Fibroblast of mammary gland (primary cell): ENCODE results near the gene MRS2.
"Not testable (repeated sequence)": the region's sequence is repeated elsewhere in the genome, so short reads cannot be mapped to it uniquely, and the experiment has no call there.

Experiments used
- DNase-seq: peaks from one replicate; pipeline ENCODE4 v3.0.0-alpha.2; 2010; ENCODE audit warnings: low read depth
- H3K4me3 ChIP-seq: 2 replicates; pipeline ENCODE4 v1.5.1; 2011; ENCODE audit warnings: low read depth, mild to moderate bottlenecking, low read length, moderate library complexity; ENCODE audit not compliant: control insufficient read depth
- CTCF ChIP-seq: conservative IDR thresholded peaks from 2 replicates; pipeline ENCODE4 v1.5.1; 2011; ENCODE audit warnings: low read depth, low read length, inconsistent platforms; ENCODE audit not compliant: control insufficient read depth, insufficient read depth

The MRS2 gene

GRCh38 chr6:24358219-24358821, 44.4 kb upstream of the MRS2 start:
- H3K4me3 ChIP-seq = no peak overlapping the region
- no peak for TF ChIP-seq CTCF
- no peak for DNase-seq

GRCh38 chr6:24359640-24360454, 42.9 kb upstream of the MRS2 start:
- DNase-seq = peak; percentile 54
- peak; percentile 82 for TF ChIP-seq CTCF
- peak overlapping the region; percentile 41 for H3K4me3 ChIP-seq

- not testable (repeated sequence) for DNase-seq, H3K4me3 ChIP-seq
Measured at GRCh38 chr6:24362363-24362762, 40.4 kb upstream of the MRS2 start.

- DNase-seq, H3K4me3 ChIP-seq: not testable (repeated sequence)
Measured at GRCh38 chr6:24365103-24365633, 37.6 kb upstream of the MRS2 start.

- TF ChIP-seq CTCF = no peak
- no peak for DNase-seq
- H3K4me3 ChIP-seq = no peak overlapping the region
Measured at GRCh38 chr6:24374612-24375011, 28.1 kb upstream of the MRS2 start.

GRCh38 chr6:24376871-24377270, 25.9 kb upstream of the MRS2 start:
- DNase-seq = no peak
- TF ChIP-seq CTCF = no peak

GRCh38 chr6:24378473-24379097, 24.2 kb upstream of the MRS2 start:
- H3K4me3 ChIP-seq = no peak overlapping the region
- no peak for TF ChIP-seq CTCF

More at GRCh38 chr6:24376871-24377270, 25.9 kb upstream of the MRS2 start:
- H3K4me3 ChIP-seq = no peak overlapping the region

More at GRCh38 chr6:24378473-24379097, 24.2 kb upstream of the MRS2 start:
- no peak for DNase-seq
